ENCODE data around the gene CLEC1A. TPM values are rescaled to one million over a fixed set of nuclear protein-coding genes. Genes with fewer than 3 reads are reported as not detected.
"Not testable (repeated sequence)": the region's sequence is repeated elsewhere in the genome, so short reads cannot be mapped to it uniquely, and the experiment has no call there.

The CLEC1A gene
- total RNA-seq, 1 donor from 2014 or later = 16.0 TPM

DNA sequence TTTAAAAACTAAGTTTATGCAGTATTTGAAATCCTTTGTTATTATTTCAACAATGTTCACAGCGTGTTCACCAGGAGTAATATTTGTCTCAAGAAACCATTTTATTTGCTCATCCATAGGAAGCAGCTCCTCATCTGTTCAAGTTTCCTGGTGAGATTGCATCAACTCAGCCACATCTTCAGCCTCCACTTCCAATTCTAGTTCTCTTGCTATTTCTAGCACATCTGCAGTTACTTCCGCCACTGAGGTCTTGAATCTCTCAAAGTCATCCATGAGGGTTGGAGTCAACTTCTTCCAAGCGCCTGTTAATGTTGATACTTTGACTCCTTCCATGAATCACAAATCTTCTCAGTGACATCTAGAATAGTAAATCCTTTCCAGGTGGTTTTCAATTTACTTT lies 50.3 kb downstream of the CLEC1A start:
- no peak for DNase-seq (ENCODE audit: low read depth, low spot score)

GRCh38 chr12:10042167-10042566 lies 56.6 kb downstream of the CLEC1A start:
- DNase-seq (ENCODE audit: low read depth, low spot score) = no peak

DNA sequence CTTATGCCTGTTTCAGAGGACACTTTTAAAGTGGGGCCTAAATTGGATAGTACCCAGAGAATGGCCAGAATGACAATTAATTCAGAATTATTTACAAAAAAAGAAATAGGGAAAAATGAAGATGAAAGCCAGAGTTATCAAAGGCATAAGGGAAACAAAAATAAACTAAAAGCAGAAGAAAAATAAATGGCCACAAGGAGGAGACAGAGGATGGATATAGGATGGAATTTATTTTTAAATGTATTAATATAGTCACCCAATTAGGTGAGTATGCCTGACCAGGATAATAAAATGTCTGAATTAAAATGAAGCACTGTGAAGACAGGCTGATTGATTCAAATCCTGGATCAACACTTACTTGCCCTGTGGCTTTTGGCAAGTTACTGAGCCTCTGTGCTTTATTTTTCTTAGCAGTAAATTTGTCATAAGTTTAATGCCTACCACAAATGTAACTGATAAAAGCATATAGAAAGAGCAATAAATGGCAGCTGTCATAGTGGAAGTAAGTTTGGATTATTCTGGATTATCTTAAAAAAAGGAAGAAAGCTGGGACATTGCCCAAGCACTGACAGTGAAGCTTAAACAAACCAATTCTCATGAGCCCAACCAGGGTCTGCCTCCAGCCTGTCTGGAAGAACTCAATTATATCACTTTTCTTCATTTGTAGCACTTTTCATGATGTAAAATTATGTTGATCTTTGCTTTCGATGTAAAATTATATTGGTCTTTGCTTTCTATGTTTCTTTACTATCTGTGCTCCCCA lies 64.8 kb downstream of the CLEC1A start:
- no peak for DNase-seq (ENCODE audit: low read depth, low spot score)

- DNase-seq (ENCODE audit: low read depth, low spot score) = peak; percentile 99
These were observed 67.0 kb downstream of the CLEC1A start for GRCh38 chr12:10031771-10032175.

- DNase-seq (ENCODE audit: low read depth, low spot score) = peak; percentile 77
These were observed 67.5 kb downstream of the CLEC1A start for GRCh38 chr12:10031321-10031720.

- no peak for DNase-seq (ENCODE audit: low read depth, low spot score)
These were observed 68.3 kb downstream of the CLEC1A start, which contains the start of gene CLEC9A for GRCh38 chr12:10030446-10030845. Gene CLEC9A (plus strand): TSS chr12:10030682. CDS start chr12:10052688, 22,006 bp downstream.

DNA sequence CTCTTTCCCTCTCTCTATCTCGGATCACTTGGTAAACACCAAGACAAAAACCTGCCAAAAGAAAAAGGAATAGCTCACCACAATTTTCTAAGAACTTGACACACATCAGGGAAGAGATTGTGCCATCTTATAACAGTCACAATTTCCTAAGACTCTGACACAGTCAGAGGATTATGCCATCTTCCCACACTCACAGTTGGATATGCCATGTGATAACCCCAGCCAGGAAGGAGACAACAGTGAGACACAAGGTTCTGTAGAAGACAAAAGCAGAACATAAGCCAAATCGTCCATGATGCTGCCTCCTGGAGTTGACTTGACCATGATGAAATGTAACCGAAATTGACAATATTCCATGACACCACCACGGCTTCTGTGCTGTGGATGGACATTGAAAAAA lies 71.1 kb downstream of the CLEC1A start:
- DNase-seq (ENCODE audit: low read depth, low spot score) = no peak

DNA sequence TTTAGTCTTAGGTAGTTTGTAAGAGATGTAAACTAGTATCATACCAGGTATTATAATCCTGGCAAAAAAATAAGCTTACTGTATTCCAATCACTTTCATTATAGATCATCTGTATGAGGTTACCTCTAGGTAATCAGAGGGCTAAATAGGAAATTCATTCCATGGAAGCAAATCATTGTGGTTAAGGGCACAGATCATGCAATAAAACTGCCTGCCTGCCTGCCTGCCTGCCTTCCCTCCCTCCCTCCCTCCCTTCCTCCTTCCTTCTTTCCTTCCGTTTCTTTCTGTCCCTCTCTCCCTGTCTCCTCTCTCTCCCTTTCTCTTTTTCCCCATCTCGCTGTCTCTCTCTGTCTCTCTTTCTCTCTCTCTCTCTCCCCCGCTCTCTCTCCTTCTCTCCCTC lies 71.5 kb downstream of the CLEC1A start:
- no peak for DNase-seq (ENCODE audit: low read depth, low spot score)

- DNase-seq (ENCODE audit: low read depth, low spot score) = not testable (repeated sequence)
These were observed 72.1 kb downstream of the CLEC1A start for GRCh38 chr12:10026666-10027065.

- DNase-seq (ENCODE audit: low read depth, low spot score) = no peak
These were observed 73.5 kb downstream of the CLEC1A start for GRCh38 chr12:10025236-10025635.

- DNase-seq (ENCODE audit: low read depth, low spot score) = no peak
These were observed 77.4 kb downstream of the CLEC1A start for GRCh38 chr12:10021342-10021741.

Other genes with a start within 250 kb of the CLEC1A start
- gene CLEC2B, start 229.6 kb downstream of the CLEC1A start, total RNA-seq = 11.9 and 39.8 TPM in 2 replicates
- not detected in 2 replicates for gene KLRF2, start 217.5 kb downstream of the CLEC1A start, total RNA-seq
- not detected in 2 replicates for gene CLEC2A, start 166.6 kb downstream of the CLEC1A start, total RNA-seq
- gene CLEC12A, start 127.6 kb downstream of the CLEC1A start, total RNA-seq = not detected in 2 replicates
- 0.18 TPM in 1 of 2 replicates, not detected in the other for gene CLEC1B, start 99.9 kb downstream of the CLEC1A start, total RNA-seq
- gene CLEC12B, start 88.4 kb downstream of the CLEC1A start, total RNA-seq = 0.35 and 0.46 TPM in 2 replicates
- gene CLEC9A, start 68.3 kb downstream of the CLEC1A start, total RNA-seq = not detected in 2 replicates
- 0.07 TPM in 2 replicates for gene CLEC7A, start 31.2 kb upstream of the CLEC1A start, total RNA-seq
- gene OLR1, start 73.1 kb upstream of the CLEC1A start, total RNA-seq = not detected in 2 replicates
- not detected in 2 replicates for gene TMEM52B, start 80.0 kb upstream of the CLEC1A start, total RNA-seq
- 48.4 and 73.1 TPM in 2 replicates for gene GABARAPL1, start 113.9 kb upstream of the CLEC1A start, total RNA-seq
- gene KLRD1, start 208.9 kb upstream of the CLEC1A start, total RNA-seq = 0.20 and 0.32 TPM in 2 replicates